ENCODE data around the gene UNG. TPM values are rescaled to one million over a fixed set of nuclear protein-coding genes. Genes with fewer than 3 reads are reported as not detected.
A peak's percentile ranks its signal among the peaks of the same experiment; 100 is the strongest.

The UNG gene
- polyA plus RNA-seq, 2 of the 4 experiments (the other 2 are of a cell fraction), result 55.6 to 77.6 TPM

DNA sequence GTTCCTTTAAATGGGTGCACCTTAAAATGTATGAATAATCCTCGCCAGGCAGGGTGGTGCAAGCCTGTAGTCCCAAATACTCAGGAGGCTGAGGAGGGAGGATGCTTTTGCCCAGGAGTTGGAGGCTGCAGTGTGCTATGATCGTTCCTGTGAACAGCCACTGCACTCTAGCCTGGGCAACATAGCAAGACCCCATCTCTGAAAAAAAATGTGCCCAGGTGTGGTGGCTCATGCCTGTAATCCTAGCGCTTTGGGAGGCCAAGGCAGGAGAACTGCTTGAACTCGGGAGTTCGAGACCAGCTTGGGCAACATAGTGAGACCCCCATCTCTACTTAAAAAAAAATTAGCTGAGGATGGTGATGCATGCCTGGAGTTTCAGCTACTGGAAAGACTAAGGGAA is 58.6 kb downstream of the UNG start:
- POLR2A ChIA-PET, result no interaction called here
- no peak for TF ChIP-seq CBX2 (IDR thresholded peaks at IDR 0.05; ENCODE audit: borderline replicate concordance, low read depth)
- TF ChIP-seq, protein P1, sequence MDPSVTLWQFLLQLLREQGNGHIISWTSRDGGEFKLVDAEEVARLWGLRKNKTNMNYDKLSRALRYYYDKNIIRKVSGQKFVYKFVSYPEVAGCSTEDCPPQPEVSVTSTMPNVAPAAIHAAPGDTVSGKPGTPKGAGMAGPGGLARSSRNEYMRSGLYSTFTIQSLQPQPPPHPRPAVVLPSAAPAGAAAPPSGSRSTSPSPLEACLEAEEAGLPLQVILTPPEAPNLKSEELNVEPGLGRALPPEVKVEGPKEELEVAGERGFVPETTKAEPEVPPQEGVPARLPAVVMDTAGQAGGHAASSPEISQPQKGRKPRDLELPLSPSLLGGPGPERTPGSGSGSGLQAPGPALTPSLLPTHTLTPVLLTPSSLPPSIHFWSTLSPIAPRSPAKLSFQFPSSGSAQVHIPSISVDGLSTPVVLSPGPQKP (IDR thresholded peaks at IDR 0.05; ENCODE audit: low read depth, low read length), result no peak
- TF ChIP-seq, protein P2, sequence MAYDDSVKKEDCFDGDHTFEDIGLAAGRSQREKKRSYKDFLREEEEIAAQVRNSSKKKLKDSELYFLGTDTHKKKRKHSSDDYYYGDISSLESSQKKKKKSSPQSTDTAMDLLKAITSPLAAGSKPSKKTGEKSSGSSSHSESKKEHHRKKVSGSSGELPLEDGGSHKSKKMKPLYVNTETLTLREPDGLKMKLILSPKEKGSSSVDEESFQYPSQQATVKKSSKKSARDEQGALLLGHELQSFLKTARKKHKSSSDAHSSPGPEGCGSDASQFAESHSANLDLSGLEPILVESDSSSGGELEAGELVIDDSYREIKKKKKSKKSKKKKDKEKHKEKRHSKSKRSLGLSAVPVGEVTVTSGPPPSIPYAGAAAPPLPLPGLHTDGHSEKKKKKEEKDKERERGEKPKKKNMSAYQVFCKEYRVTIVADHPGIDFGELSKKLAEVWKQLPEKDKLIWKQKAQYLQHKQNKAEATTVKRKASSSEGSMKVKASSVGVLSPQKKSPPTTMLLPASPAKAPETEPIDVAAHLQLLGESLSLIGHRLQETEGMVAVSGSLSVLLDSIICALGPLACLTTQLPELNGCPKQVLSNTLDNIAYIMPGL (CRISPR knock-in tag; IDR thresholded peaks at IDR 0.05; ENCODE audit: borderline replicate concordance), result no peak
- no peak for TF ChIP-seq KDM5A (IDR thresholded peaks at IDR 0.05)
- TF ChIP-seq EHF (CRISPR knock-in tag; IDR thresholded peaks at IDR 0.05), result no peak
- TF ChIP-seq, protein P3, sequence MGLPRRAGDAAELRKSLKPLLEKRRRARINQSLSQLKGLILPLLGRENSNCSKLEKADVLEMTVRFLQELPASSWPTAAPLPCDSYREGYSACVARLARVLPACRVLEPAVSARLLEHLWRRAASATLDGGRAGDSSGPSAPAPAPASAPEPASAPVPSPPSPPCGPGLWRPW (IDR thresholded peaks at IDR 0.05), result no peak
- TF ChIP-seq FOSL2 (IDR thresholded peaks at IDR 0.05), result no peak
- TF ChIP-seq FOSL2 (CRISPR knock-in tag; IDR thresholded peaks at IDR 0.05), result no peak
- TF ChIP-seq CEBPB (IDR thresholded peaks at IDR 0.05), result no peak
- TF ChIP-seq, protein P4, sequence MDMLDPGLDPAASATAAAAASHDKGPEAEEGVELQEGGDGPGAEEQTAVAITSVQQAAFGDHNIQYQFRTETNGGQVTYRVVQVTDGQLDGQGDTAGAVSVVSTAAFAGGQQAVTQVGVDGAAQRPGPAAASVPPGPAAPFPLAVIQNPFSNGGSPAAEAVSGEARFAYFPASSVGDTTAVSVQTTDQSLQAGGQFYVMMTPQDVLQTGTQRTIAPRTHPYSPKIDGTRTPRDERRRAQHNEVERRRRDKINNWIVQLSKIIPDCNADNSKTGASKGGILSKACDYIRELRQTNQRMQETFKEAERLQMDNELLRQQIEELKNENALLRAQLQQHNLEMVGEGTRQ (IDR thresholded peaks at IDR 0.05), result no peak
- no peak for TF ChIP-seq SMC3 (IDR thresholded peaks at IDR 0.05)
- no peak for TF ChIP-seq HOXA7 (CRISPR knock-in tag; IDR thresholded peaks at IDR 0.05)
- no peak for TF ChIP-seq GATA3 (IDR thresholded peaks at IDR 0.05; ENCODE audit: borderline replicate concordance)
- no peak for TF ChIP-seq EHMT2 (IDR thresholded peaks at IDR 0.05; ENCODE audit: low read depth)
- TF ChIP-seq, protein P5, sequence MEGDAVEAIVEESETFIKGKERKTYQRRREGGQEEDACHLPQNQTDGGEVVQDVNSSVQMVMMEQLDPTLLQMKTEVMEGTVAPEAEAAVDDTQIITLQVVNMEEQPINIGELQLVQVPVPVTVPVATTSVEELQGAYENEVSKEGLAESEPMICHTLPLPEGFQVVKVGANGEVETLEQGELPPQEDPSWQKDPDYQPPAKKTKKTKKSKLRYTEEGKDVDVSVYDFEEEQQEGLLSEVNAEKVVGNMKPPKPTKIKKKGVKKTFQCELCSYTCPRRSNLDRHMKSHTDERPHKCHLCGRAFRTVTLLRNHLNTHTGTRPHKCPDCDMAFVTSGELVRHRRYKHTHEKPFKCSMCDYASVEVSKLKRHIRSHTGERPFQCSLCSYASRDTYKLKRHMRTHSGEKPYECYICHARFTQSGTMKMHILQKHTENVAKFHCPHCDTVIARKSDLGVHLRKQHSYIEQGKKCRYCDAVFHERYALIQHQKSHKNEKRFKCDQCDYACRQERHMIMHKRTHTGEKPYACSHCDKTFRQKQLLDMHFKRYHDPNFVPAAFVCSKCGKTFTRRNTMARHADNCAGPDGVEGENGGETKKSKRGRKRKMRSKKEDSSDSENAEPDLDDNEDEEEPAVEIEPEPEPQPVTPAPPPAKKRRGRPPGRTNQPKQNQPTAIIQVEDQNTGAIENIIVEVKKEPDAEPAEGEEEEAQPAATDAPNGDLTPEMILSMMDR (IDR thresholded peaks at IDR 0.05), result no peak
- no peak for FAIRE-seq
- Histone ChIP-seq H3K4me3 (no peak overlapping the region), H3K9me3 (no peaks in the 10 kb centered on the region), H3K4me2 (peak overlapping the region; percentile 78; the same call in 2 of the 3 replicates), H3K4me1 (peaks cover 6% of the 10 kb centered on the region; the same call in 2 of the 3 replicates), H3K27ac (no peak overlapping the region)
- ATAC-seq, result no peak
- CTCF ChIA-PET, result no interaction called here
- WGBS (ENCODE audit: missing lambda C conversion rate), result 89% methylated on average over 5 of the region's 5 CpGs
- no peak for DNase-seq (ENCODE audit: low read depth in 1 of 2, low spot score in 1 of 2)

DNA sequence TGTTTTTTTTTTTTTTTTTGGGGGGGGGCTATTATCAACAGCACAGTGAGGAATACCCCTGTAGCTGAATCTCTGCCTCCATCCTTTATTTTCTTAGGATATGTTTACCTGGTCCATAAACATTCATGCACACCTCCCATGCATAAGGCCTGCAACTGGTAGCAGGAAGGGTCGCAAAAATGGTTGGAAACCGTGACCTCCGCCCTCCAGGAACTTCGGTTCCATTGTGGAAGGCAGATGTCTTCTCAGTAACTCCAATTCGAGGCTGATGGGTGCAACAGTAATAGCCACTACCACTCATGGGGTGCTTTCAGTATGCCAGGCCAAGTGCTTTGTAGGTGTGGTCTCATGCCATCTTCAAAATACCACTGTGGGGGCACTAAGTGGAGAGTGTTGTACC is 59.2 kb downstream of the UNG start:
- Histone ChIP-seq H3K9me3 (no peaks in the 10 kb centered on the region), H3K4me3 (no peak overlapping the region), H3K4me2 (no peak overlapping the region), H3K4me1 (peaks cover 6% of the 10 kb centered on the region; the same call in 2 of the 3 replicates), H3K27ac (no peak overlapping the region)
- ChIA-PET CTCF (interaction anchor here (0.6 kb wide), 1 partner anchor 25 kb away, joined by 3 read pairs; no protein-coding TSS in a partner anchor), POLR2A (no interaction called here)
- DNase-seq (ENCODE audit: low read depth in 1 of 2, low spot score in 1 of 2), result no peak
- WGBS (ENCODE audit: missing lambda C conversion rate), result 87% methylated on average over 5 of the region's 5 CpGs
- no peak for FAIRE-seq
- ATAC-seq, result no peak
- TF ChIP-seq ZSCAN20 (CRISPR knock-in tag; IDR thresholded peaks at IDR 0.05), result no peak
- no peak for TF ChIP-seq ZC3H11A (IDR thresholded peaks at IDR 0.05)
- TF ChIP-seq NR3C1 (IDR thresholded peaks at IDR 0.05), result no peak
- no peak for TF ChIP-seq CBX2 (IDR thresholded peaks at IDR 0.05; ENCODE audit: borderline replicate concordance, low read depth)
- TF ChIP-seq CBX8 (IDR thresholded peaks at IDR 0.05), result no peak
- no peak for TF ChIP-seq TP53 (CRISPR knock-in tag; IDR thresholded peaks at IDR 0.05)
- no peak for TF ChIP-seq ZFP36 (IDR thresholded peaks at IDR 0.05; ENCODE audit: borderline replicate concordance, partially characterized antibody)
- TF ChIP-seq MAZ (IDR thresholded peaks at IDR 0.05; ENCODE audit: borderline replicate concordance, low read depth, low read length), result no peak
- no peak for TF ChIP-seq FOSB (CRISPR knock-in tag; IDR thresholded peaks at IDR 0.05)
- no peak for TF ChIP-seq CHD2 (IDR thresholded peaks at IDR 0.05; ENCODE audit: low read length, partially characterized antibody)
- TF ChIP-seq, protein P6, sequence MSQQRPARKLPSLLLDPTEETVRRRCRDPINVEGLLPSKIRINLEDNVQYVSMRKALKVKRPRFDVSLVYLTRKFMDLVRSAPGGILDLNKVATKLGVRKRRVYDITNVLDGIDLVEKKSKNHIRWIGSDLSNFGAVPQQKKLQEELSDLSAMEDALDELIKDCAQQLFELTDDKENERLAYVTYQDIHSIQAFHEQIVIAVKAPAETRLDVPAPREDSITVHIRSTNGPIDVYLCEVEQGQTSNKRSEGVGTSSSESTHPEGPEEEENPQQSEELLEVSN (IDR thresholded peaks at IDR 0.05; ENCODE audit: borderline replicate concordance, low read depth), result no peak
- TF ChIP-seq MAFK (IDR thresholded peaks at IDR 0.05; ENCODE audit: partially characterized antibody), result no peak
- no peak for TF ChIP-seq RCOR1 (IDR thresholded peaks at IDR 0.05; ENCODE audit: low read depth, low read length)
- TF ChIP-seq ZNF302 (CRISPR knock-in tag; IDR thresholded peaks at IDR 0.05), result no peak
- TF ChIP-seq BHLHE40 (IDR thresholded peaks at IDR 0.05; ENCODE audit: low read depth, low read length), result no peak
- TF ChIP-seq, protein P7, sequence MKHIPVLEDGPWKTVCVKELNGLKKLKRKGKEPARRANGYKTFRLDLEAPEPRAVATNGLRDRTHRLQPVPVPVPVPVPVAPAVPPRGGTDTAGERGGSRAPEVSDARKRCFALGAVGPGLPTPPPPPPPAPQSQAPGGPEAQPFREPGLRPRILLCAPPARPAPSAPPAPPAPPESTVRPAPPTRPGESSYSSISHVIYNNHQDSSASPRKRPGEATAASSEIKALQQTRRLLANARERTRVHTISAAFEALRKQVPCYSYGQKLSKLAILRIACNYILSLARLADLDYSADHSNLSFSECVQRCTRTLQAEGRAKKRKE (CRISPR knock-in tag; IDR thresholded peaks at IDR 0.05; ENCODE audit: low read depth), result no peak
- TF ChIP-seq RAD21 (conservative IDR thresholded peaks at IDR 0.05 in 1 of 2, IDR thresholded peaks at IDR 0.05 in 1 of 2), result no peak
- TF ChIP-seq HOXB13 (CRISPR knock-in tag; IDR thresholded peaks at IDR 0.05; ENCODE audit: low read depth), result no peak
- TF ChIP-seq GATA3 (IDR thresholded peaks at IDR 0.05; ENCODE audit: borderline replicate concordance), result no peak

Measured in A549 (cell line).